ENCODE measurements around the gene GLYATL3. TPM values are rescaled to one million over a fixed set of nuclear protein-coding genes. Genes with fewer than 3 reads are reported as not detected.

The GLYATL3 gene
- polyA plus RNA-seq (2013, experiment 1 of 2), result not detected
- not detected for polyA plus RNA-seq (2013, experiment 2 of 2)

DNA sequence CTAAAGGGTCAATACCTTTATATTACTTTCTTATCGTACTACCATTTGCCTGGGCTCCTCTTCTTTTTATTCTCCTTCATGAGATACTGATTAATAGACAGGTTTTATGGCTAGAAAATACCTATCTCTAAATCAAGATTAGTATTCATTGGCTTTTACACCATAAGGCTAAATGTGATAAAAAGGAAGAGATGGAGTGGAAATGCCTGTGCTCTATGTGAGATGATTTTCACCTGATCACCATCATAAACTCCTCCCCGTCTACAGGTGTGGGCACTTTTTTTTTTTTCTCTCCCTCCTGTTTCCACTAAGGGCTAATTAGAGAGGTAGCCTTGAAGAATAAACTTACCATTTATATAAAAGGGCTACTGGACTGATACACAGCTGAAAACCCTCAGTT, at the start of gene GLYATL3:
TSS of gene GLYATL3 (plus strand) at position 301 of the 400 bp plus-strand sequence. CDS start 12,068 bp downstream, outside the sequence.
- Histone ChIP-seq H2AK5ac (ENCODE audit: low read length, severe bottlenecking) (no peak within 1 kb of the TSS), H3K36me3 (ENCODE audit: control insufficient read depth in 1 of 2, insufficient read depth in 2 of 2, low read depth in 1 of 2, low read length in 2 of 2) (peaks cover 0 to 4% of the 10 kb centered on the region in 2 experiments), H3K9ac (ENCODE audit: low read length) (no peak within 1 kb of the TSS), H3K4me3 (ENCODE audit: insufficient read depth in 1 of 2, low read depth in 1 of 2, low read length in 2 of 2) (no peak within 1 kb of the TSS), H2BK120ac (ENCODE audit: low read depth, low read length) (no peak within 1 kb of the TSS), H3K14ac (ENCODE audit: low read length in 2 of 2) (no peak within 1 kb of the TSS), H3K18ac (ENCODE audit: low read depth in 1 of 2, low read length in 2 of 2) (no peak within 1 kb of the TSS), H2BK12ac (ENCODE audit: low read length in 2 of 2) (no peak within 1 kb of the TSS), H4K91ac (ENCODE audit: low read length) (no peak within 1 kb of the TSS), H2BK15ac (ENCODE audit: low read depth, poor library complexity, severe bottlenecking) (no peak within 1 kb of the TSS), H3K23ac (ENCODE audit: low read length in 2 of 2) (no peak within 1 kb of the TSS), H2AFZ (ENCODE audit: low read depth, low read length) (no peak within 1 kb of the TSS), H3K4ac (ENCODE audit: low read depth in 1 of 2, low read length in 2 of 2) (no peak within 1 kb of the TSS), H3K27me3 (ENCODE audit: control insufficient read depth in 1 of 2, insufficient read depth in 1 of 2, low read length in 2 of 2) (no peaks in the 10 kb centered on the region), H3K79me1 (replicated peaks; ENCODE audit: low read length, poor library complexity, severe bottlenecking) (no peaks in the 10 kb centered on the region), H2BK5ac (ENCODE audit: low read depth, low read length, poor library complexity, severe bottlenecking) (no peak within 1 kb of the TSS), H3K4me1 (ENCODE audit: control insufficient read depth, insufficient read depth, low read depth, low read length) (no peaks in the 10 kb centered on the region), H3K9me3 (ENCODE audit: control insufficient read depth, low read length) (no peaks in the 10 kb centered on the region), H4K8ac (ENCODE audit: low read length) (no peak within 1 kb of the TSS), H3K4me2 (ENCODE audit: low read length, poor library complexity, severe bottlenecking) (no peak within 1 kb of the TSS), H3K27ac (ENCODE audit: low read length, poor library complexity, severe bottlenecking) (no peak within 1 kb of the TSS)
- DNase-seq, result no peak
- WGBS, result 100% methylated on average over 1 of the region's 2 CpGs

DNA sequence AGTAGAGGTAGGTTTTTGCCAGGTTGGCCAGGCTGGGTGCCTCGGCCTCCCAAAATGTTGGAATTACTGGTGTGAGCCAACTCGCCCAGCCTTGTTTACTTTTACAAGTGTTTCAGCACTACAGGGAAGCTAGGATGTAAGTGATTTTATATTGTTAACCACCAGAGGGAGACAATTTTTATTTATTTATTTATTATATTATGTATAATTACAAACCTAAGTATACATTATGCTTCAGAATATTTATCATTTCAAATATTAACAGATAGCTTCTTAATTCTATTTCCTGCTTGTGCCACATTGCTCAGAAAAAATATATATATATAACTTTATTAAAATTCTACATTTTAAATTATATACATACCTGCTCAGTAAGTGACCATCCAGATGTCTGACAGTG, 46.5 kb upstream of the GLYATL3 start:
- H3K4me1 ChIP-seq (ENCODE audit: control insufficient read depth, insufficient read depth, low read depth, low read length), result no peaks in the 10 kb centered on the region
- no peak overlapping the region for H2BK12ac ChIP-seq (ENCODE audit: low read length in 2 of 2)
- H2BK120ac ChIP-seq (ENCODE audit: low read depth, low read length), result no peak overlapping the region
- no peak overlapping the region for H2AK5ac ChIP-seq (ENCODE audit: low read length, severe bottlenecking)
- H3K79me1 ChIP-seq (replicated peaks; ENCODE audit: low read length, poor library complexity, severe bottlenecking), result peaks cover 2% of the 10 kb centered on the region
- no peak overlapping the region for H3K9ac ChIP-seq (ENCODE audit: low read length)
- H3K23ac ChIP-seq (ENCODE audit: low read length in 2 of 2), result no peak overlapping the region
- no peak overlapping the region for H3K18ac ChIP-seq (ENCODE audit: low read depth in 1 of 2, low read length in 2 of 2)
- no peak overlapping the region for H4K8ac ChIP-seq (ENCODE audit: low read length)
- peaks cover 5 to 75% of the 10 kb centered on the region in 2 experiments for H3K36me3 ChIP-seq (ENCODE audit: control insufficient read depth in 1 of 2, insufficient read depth in 2 of 2, low read depth in 1 of 2, low read length in 2 of 2)
- H2BK15ac ChIP-seq (ENCODE audit: low read depth, poor library complexity, severe bottlenecking), result no peak overlapping the region
- H2BK5ac ChIP-seq (ENCODE audit: low read depth, low read length, poor library complexity, severe bottlenecking), result no peak overlapping the region
- no peak overlapping the region for H3K4me3 ChIP-seq (ENCODE audit: insufficient read depth in 1 of 2, low read depth in 1 of 2, low read length in 2 of 2)
- H3K4me2 ChIP-seq (ENCODE audit: low read length, poor library complexity, severe bottlenecking), result no peak overlapping the region
- no peak overlapping the region for H4K91ac ChIP-seq (ENCODE audit: low read length)
- peak; percentile 16 for DNase-seq
- H2AFZ ChIP-seq (ENCODE audit: low read depth, low read length), result no peak overlapping the region
- no peak overlapping the region for H3K27ac ChIP-seq (ENCODE audit: low read length, poor library complexity, severe bottlenecking)
- no peak overlapping the region for H3K4ac ChIP-seq (ENCODE audit: low read depth in 1 of 2, low read length in 2 of 2)
- H3K27me3 ChIP-seq (ENCODE audit: control insufficient read depth in 1 of 2, insufficient read depth in 1 of 2, low read length in 2 of 2), result no peaks in the 10 kb centered on the region
- no peaks in the 10 kb centered on the region for H3K9me3 ChIP-seq (ENCODE audit: control insufficient read depth, low read length)
- WGBS, result 100% methylated on average over 1 of the region's 2 CpGs
- no peak overlapping the region for H3K14ac ChIP-seq (ENCODE audit: low read length in 2 of 2)

DNA sequence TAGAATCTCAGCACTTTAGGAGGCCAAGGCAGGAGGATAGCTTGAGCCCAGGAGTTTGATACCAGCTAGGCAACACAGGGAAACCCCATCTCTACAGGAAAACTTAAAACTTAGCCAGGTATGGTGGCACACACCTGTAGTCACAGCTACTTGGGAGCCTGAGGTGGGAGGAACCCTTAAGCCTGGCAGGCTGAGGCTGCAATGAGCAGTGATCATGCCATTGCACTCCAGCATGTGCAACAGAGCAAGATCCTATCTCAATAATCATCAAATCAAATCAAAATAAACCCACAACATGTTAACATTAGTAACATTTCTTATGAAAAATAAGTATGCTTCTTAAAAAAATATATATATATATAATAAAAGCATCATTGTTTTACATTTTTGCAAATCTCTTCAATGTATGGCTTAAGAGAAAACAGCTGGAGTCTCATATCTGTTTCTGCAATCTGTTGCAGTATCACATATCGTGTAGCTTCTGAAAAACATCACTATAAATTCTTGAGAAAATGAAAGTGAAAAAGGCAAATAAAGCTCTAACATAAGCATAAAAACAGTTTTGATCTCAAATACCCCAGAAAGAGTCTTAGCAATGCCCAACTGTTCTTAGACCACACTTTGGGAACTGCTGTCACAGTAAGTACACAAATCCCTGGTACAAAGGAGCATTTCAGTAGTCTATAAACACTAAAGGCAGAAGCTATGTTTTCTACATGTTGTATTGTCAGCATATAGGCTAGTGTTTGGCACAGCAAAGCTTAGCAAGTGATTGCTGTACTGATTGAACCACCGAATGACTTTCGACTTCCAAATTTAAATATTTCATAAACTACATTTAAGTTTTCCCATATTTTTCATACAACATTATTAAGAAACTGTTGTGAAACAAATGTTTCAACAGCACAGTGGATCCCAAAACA, 44.7 kb upstream of the GLYATL3 start:
- Histone ChIP-seq H3K9ac (ENCODE audit: low read length) (no peak overlapping the region), H3K18ac (ENCODE audit: low read depth in 1 of 2, low read length in 2 of 2) (no peak overlapping the region), H3K27ac (ENCODE audit: low read length, poor library complexity, severe bottlenecking) (no peak overlapping the region), H3K4me3 (ENCODE audit: insufficient read depth in 1 of 2, low read depth in 1 of 2, low read length in 2 of 2) (no peak overlapping the region), H2BK12ac (ENCODE audit: low read length in 2 of 2) (no peak overlapping the region), H3K27me3 (ENCODE audit: control insufficient read depth in 1 of 2, insufficient read depth in 1 of 2, low read length in 2 of 2) (no peaks in the 10 kb centered on the region), H2AK5ac (ENCODE audit: low read length, severe bottlenecking) (no peak overlapping the region), H2AFZ (ENCODE audit: low read depth, low read length) (no peak overlapping the region), H3K4ac (ENCODE audit: low read depth in 1 of 2, low read length in 2 of 2) (no peak overlapping the region), H3K4me1 (ENCODE audit: control insufficient read depth, insufficient read depth, low read depth, low read length) (no peaks in the 10 kb centered on the region), H3K36me3 (ENCODE audit: control insufficient read depth in 1 of 2, insufficient read depth in 2 of 2, low read depth in 1 of 2, low read length in 2 of 2) (peaks cover 5 to 70% of the 10 kb centered on the region in 2 experiments), H2BK15ac (ENCODE audit: low read depth, poor library complexity, severe bottlenecking) (no peak overlapping the region), H4K8ac (ENCODE audit: low read length) (no peak overlapping the region), H3K4me2 (ENCODE audit: low read length, poor library complexity, severe bottlenecking) (no peak overlapping the region), H3K79me1 (replicated peaks; ENCODE audit: low read length, poor library complexity, severe bottlenecking) (peaks cover 6% of the 10 kb centered on the region), H2BK120ac (ENCODE audit: low read depth, low read length) (no peak overlapping the region), H3K14ac (ENCODE audit: low read length in 2 of 2) (no peak overlapping the region), H3K23ac (ENCODE audit: low read length in 2 of 2) (no peak overlapping the region), H4K91ac (ENCODE audit: low read length) (no peak overlapping the region), H3K9me3 (ENCODE audit: control insufficient read depth, low read length) (no peaks in the 10 kb centered on the region), H2BK5ac (ENCODE audit: low read depth, low read length, poor library complexity, severe bottlenecking) (no peak overlapping the region)
- no peak for DNase-seq
- WGBS, result 100% methylated on average over 3 of the region's 3 CpGs

DNA sequence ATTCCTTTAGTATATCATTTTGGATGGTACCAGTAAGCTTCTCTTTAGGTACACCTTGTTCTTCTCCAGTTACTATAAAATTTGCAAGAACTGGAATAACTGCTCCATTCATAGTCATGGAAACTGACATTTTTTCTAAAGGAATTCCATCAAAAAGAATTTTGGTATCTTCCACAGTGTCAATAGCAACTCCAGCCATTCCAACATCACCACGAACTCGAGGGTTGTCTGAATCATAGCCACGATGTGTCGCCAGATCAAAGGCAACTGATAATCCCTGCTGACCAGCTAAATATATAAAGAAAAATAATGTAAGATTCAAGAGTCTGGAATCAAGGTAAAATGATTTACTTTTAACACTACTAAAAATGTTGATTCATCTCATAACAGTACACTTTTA, 42.0 kb upstream of the GLYATL3 start:
- Histone ChIP-seq H3K36me3 (ENCODE audit: control insufficient read depth in 1 of 2, insufficient read depth in 2 of 2, low read depth in 1 of 2, low read length in 2 of 2) (peaks cover 5 to 51% of the 10 kb centered on the region in 2 experiments), H3K14ac (ENCODE audit: low read length in 2 of 2) (no peak overlapping the region), H3K4me2 (ENCODE audit: low read length, poor library complexity, severe bottlenecking) (no peak overlapping the region), H3K18ac (ENCODE audit: low read depth in 1 of 2, low read length in 2 of 2) (no peak overlapping the region), H2BK15ac (ENCODE audit: low read depth, poor library complexity, severe bottlenecking) (no peak overlapping the region), H2BK12ac (ENCODE audit: low read length in 2 of 2) (no peak overlapping the region), H2BK5ac (ENCODE audit: low read depth, low read length, poor library complexity, severe bottlenecking) (no peak overlapping the region), H3K23ac (ENCODE audit: low read length in 2 of 2) (no peak overlapping the region), H2AFZ (ENCODE audit: low read depth, low read length) (no peak overlapping the region), H3K27me3 (ENCODE audit: control insufficient read depth in 1 of 2, insufficient read depth in 1 of 2, low read length in 2 of 2) (no peaks in the 10 kb centered on the region), H2BK120ac (ENCODE audit: low read depth, low read length) (no peak overlapping the region), H2AK5ac (ENCODE audit: low read length, severe bottlenecking) (no peak overlapping the region), H4K8ac (ENCODE audit: low read length) (no peak overlapping the region), H3K4me1 (ENCODE audit: control insufficient read depth, insufficient read depth, low read depth, low read length) (peaks cover 3% of the 10 kb centered on the region), H4K91ac (ENCODE audit: low read length) (no peak overlapping the region), H3K9me3 (ENCODE audit: control insufficient read depth, low read length) (no peaks in the 10 kb centered on the region), H3K79me1 (replicated peaks; ENCODE audit: low read length, poor library complexity, severe bottlenecking) (peaks cover 17% of the 10 kb centered on the region), H3K4ac (ENCODE audit: low read depth in 1 of 2, low read length in 2 of 2) (no peak overlapping the region), H3K4me3 (ENCODE audit: insufficient read depth in 1 of 2, low read depth in 1 of 2, low read length in 2 of 2) (no peak overlapping the region), H3K27ac (ENCODE audit: low read length, poor library complexity, severe bottlenecking) (no peak overlapping the region), H3K9ac (ENCODE audit: low read length) (no peak overlapping the region)
- DNase-seq, result no peak
- WGBS, result 70% methylated on average over 2 of the region's 4 CpGs

Data from mesenchymal stem cell (in vitro differentiated cells and primary cell).